Gastrocnemius medialis (tissue), 4 donors: ENCODE measurements around the gene ZNF689.

Experiments
- CTCF ChIP-seq, 5 experiments: fragments of 450-650 bp in 3 of 5; fragments of 200-600 bp in 2 of 5; sonication (generic) in 2 of 5; IDR thresholded peaks in 4 of 5; conservative IDR thresholded peaks in 1 of 5; 1 replicate in 4 of 5; 2 replicates in 1 of 5; pipeline ENCODE4 v1.5.1; 2016 to 2019; ENCODE audit warnings: antibody characterized with exemption in 5 of 5, mild to moderate bottlenecking in 3 of 5, moderate library complexity in 3 of 5
- POLR2A ChIP-seq, 2 donors: fragments of 450-650 bp; IDR thresholded peaks; one replicate each; pipeline ENCODE4 v1.6.1; 2017; ENCODE audit warnings: antibody characterized with exemption in 2 of 2, mild to moderate bottlenecking in 2 of 2, moderate library complexity in 2 of 2

GRCh38 chr16:30652718-30653117 lies 42.5 kb upstream of the ZNF689 start:
- TF ChIP-seq POLR2A (IDR thresholded peaks at IDR 0.05) = no peak
- TF ChIP-seq CTCF (IDR thresholded peaks at IDR 0.05 in 4 of 5, conservative IDR thresholded peaks at IDR 0.05 in 1 of 5) = no peak
